ENCODE results near the gene DMD. TPM values are rescaled to one million over a fixed set of nuclear protein-coding genes. Genes with fewer than 3 reads are reported as not detected.

Gene DMD
- total RNA-seq, 1 donor from 2014 or later = 22.9 TPM

GRCh38 chrX:31649201-31649600 lies 1562.1 kb downstream of the DMD start:
- Mint-ChIP-seq H3K4me3 (no peak overlapping the region), H3K27ac (no peak overlapping the region), H3K9me3 (no peaks in the 10 kb centered on the region), H3K4me1 (no peaks in the 10 kb centered on the region), H3K27me3 (no peaks in the 10 kb centered on the region), H3K36me3 (ENCODE audit: low read depth) (no peaks in the 10 kb centered on the region)
- no peak for TF ChIP-seq CTCF (IDR thresholded peaks at IDR 0.05)
- intact Hi-C loops (cut with micrococcal nuclease) = no loop called here
- no peak for ATAC-seq (ENCODE audit: low read depth)
- CTCF ChIA-PET = no interaction called here
- DNase-seq = no peak
- POLR2A ChIA-PET = no interaction called here

- no peak overlapping the region for H3K27ac Mint-ChIP-seq
- no peak overlapping the region for H3K4me3 Mint-ChIP-seq
- no peak for ATAC-seq (ENCODE audit: low read depth)
- no peaks in the 10 kb centered on the region for H3K4me1 Mint-ChIP-seq
- intact Hi-C loops (cut with micrococcal nuclease) = no loop called here
- H3K36me3 Mint-ChIP-seq (ENCODE audit: low read depth) = no peaks in the 10 kb centered on the region
- no peaks in the 10 kb centered on the region for H3K27me3 Mint-ChIP-seq
- POLR2A ChIA-PET = no interaction called here
- no peaks in the 10 kb centered on the region for H3K9me3 Mint-ChIP-seq
- no peak for TF ChIP-seq CTCF (IDR thresholded peaks at IDR 0.05)
- CTCF ChIA-PET = no interaction called here
- no peak for DNase-seq
These were observed 1578.0 kb downstream of the DMD start for GRCh38 chrX:31633349-31633748.

GRCh38 chrX:31629195-31629594 lies 1582.2 kb downstream of the DMD start:
- Mint-ChIP-seq H3K9me3 (no peaks in the 10 kb centered on the region), H3K27ac (no peak overlapping the region), H3K4me3 (no peak overlapping the region), H3K36me3 (ENCODE audit: low read depth) (no peaks in the 10 kb centered on the region), H3K27me3 (no peaks in the 10 kb centered on the region), H3K4me1 (no peaks in the 10 kb centered on the region)
- no peak for TF ChIP-seq CTCF (IDR thresholded peaks at IDR 0.05)
- ChIA-PET POLR2A (no interaction called here), CTCF (no interaction called here)
- intact Hi-C loops (cut with micrococcal nuclease) = no loop called here
- ATAC-seq (ENCODE audit: low read depth) = no peak
- DNase-seq = no peak

GRCh38 chrX:31609130-31609529 lies 1602.2 kb downstream of the DMD start:
- DNase-seq (no peak), ATAC-seq (ENCODE audit: low read depth) (no peak)
- intact Hi-C loops (cut with micrococcal nuclease) = no loop called here
- TF ChIP-seq CTCF (IDR thresholded peaks at IDR 0.05) = no peak
- H3K36me3 Mint-ChIP-seq (ENCODE audit: low read depth) = no peaks in the 10 kb centered on the region
- POLR2A ChIA-PET = no interaction called here
- H3K4me3 Mint-ChIP-seq = no peak overlapping the region
- CTCF ChIA-PET = no interaction called here
- H3K9me3 Mint-ChIP-seq = no peaks in the 10 kb centered on the region
- no peak overlapping the region for H3K27ac Mint-ChIP-seq
- no peaks in the 10 kb centered on the region for H3K4me1 Mint-ChIP-seq
- H3K27me3 Mint-ChIP-seq = no peaks in the 10 kb centered on the region

GRCh38 chrX:31608638-31609037 lies 1602.7 kb downstream of the DMD start:
- POLR2A ChIA-PET = no interaction called here
- Mint-ChIP-seq H3K4me1 (no peaks in the 10 kb centered on the region), H3K27ac (no peak overlapping the region)

More at GRCh38 chrX:31608638-31609037, 1602.7 kb downstream of the DMD start:
- intact Hi-C loops (cut with micrococcal nuclease) = no loop called here
- Mint-ChIP-seq H3K9me3 (no peaks in the 10 kb centered on the region), H3K4me3 (no peak overlapping the region), H3K36me3 (ENCODE audit: low read depth) (no peaks in the 10 kb centered on the region), H3K27me3 (no peaks in the 10 kb centered on the region)
- no peak for TF ChIP-seq CTCF (IDR thresholded peaks at IDR 0.05)
- DNase-seq (no peak), ATAC-seq (ENCODE audit: low read depth) (no peak)
- CTCF ChIA-PET = no interaction called here
